ENCODE measurements around the gene DMD. TPM values are rescaled to one million over a fixed set of nuclear protein-coding genes. Genes with fewer than 3 reads are reported as not detected.

The DMD gene
- total and polyA plus RNA-seq, 2 donors (not counting 1 experiment from before 2014, with no cell fraction given) = 2.0 to 51.8 TPM

GRCh38 chrX:32871636-32872035 is 339.7 kb downstream of the DMD start:
- no peak overlapping the region for H3K9ac ChIP-seq (ENCODE audit: low read length)
- WGBS (ENCODE audit: insufficient coverage) = 90% methylated on average over 2 of the region's 3 CpGs
- H3K4me1 Mint-ChIP-seq = no peaks in the 10 kb centered on the region
- TF ChIP-seq EZH2 (IDR thresholded peaks at IDR 0.05; ENCODE audit: borderline replicate concordance, insufficient read depth, low read depth, low read length, poor library complexity, severe bottlenecking) = no peak
- TF ChIP-seq, protein P1, sequence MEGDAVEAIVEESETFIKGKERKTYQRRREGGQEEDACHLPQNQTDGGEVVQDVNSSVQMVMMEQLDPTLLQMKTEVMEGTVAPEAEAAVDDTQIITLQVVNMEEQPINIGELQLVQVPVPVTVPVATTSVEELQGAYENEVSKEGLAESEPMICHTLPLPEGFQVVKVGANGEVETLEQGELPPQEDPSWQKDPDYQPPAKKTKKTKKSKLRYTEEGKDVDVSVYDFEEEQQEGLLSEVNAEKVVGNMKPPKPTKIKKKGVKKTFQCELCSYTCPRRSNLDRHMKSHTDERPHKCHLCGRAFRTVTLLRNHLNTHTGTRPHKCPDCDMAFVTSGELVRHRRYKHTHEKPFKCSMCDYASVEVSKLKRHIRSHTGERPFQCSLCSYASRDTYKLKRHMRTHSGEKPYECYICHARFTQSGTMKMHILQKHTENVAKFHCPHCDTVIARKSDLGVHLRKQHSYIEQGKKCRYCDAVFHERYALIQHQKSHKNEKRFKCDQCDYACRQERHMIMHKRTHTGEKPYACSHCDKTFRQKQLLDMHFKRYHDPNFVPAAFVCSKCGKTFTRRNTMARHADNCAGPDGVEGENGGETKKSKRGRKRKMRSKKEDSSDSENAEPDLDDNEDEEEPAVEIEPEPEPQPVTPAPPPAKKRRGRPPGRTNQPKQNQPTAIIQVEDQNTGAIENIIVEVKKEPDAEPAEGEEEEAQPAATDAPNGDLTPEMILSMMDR (IDR thresholded peaks at IDR 0.05) = no peak
- H3K9me3 ChIP-seq (ENCODE audit: control extremely low read depth in 1 of 3, control insufficient read depth in 2 of 3, insufficient read depth in 1 of 3, low read length in 2 of 3) = no peaks in the 10 kb centered on the region
- no peaks in the 10 kb centered on the region for H3K9me3 Mint-ChIP-seq (ENCODE audit: insufficient read depth)
- H3K27ac Mint-ChIP-seq = no peak overlapping the region
- no peak overlapping the region for H3K4me2 ChIP-seq (replicated peaks; ENCODE audit: low read depth, low read length, poor library complexity, severe bottlenecking)
- no peak overlapping the region for H2AFZ ChIP-seq (ENCODE audit: insufficient read depth, low read depth, low read length, poor library complexity, severe bottlenecking)
- POLR2A ChIA-PET = no interaction called here
- CTCF ChIA-PET = no interaction called here
- no peaks in the 10 kb centered on the region for H3K27me3 Mint-ChIP-seq
- H4K20me1 ChIP-seq (ENCODE audit: control insufficient read depth, insufficient read depth, low read length, poor library complexity, severe bottlenecking) = no peaks in the 10 kb centered on the region
- H3K4me3 ChIP-seq (ENCODE audit: control extremely low read depth in 1 of 5, extremely low read depth in 1 of 5, insufficient read depth in 1 of 5, low read depth in 2 of 5, low read length in 4 of 5) = no peak overlapping the region
- no peak overlapping the region for H3K4me3 Mint-ChIP-seq
- ATAC-seq (ENCODE audit: low read depth) = no peak
- no peaks in the 10 kb centered on the region for H3K27me3 ChIP-seq (replicated peaks in 1 of 4; ENCODE audit: control extremely low read depth in 1 of 4, control insufficient read depth in 3 of 4, insufficient read depth in 4 of 4, low read length in 3 of 4)
- intact Hi-C loops (cut with micrococcal nuclease) = no loop called here
- H3K4me1 ChIP-seq (ENCODE audit: control insufficient read depth in 2 of 2, insufficient read depth in 2 of 2, low read length in 2 of 2) = no peaks in the 10 kb centered on the region
- no peak overlapping the region for H3K27ac ChIP-seq (ENCODE audit: low read length in 2 of 2)
- DNase-seq = no peak
- H3K79me2 ChIP-seq (ENCODE audit: control insufficient read depth, insufficient read depth, low read length) = no peaks in the 10 kb centered on the region
- H3K36me3 ChIP-seq (replicated peaks in 1 of 2; ENCODE audit: control extremely low read depth in 1 of 2, control insufficient read depth in 1 of 2, extremely low read depth in 1 of 2, insufficient read depth in 2 of 2, low read length in 1 of 2) = no peaks in the 10 kb centered on the region

- Histone ChIP-seq H4K20me1 (ENCODE audit: control insufficient read depth, insufficient read depth, low read length, poor library complexity, severe bottlenecking) (no peaks in the 10 kb centered on the region), H3K9me3 (ENCODE audit: control extremely low read depth in 1 of 3, control insufficient read depth in 2 of 3, insufficient read depth in 1 of 3, low read length in 2 of 3) (no peaks in the 10 kb centered on the region), H3K4me3 (ENCODE audit: control extremely low read depth in 1 of 5, extremely low read depth in 1 of 5, insufficient read depth in 1 of 5, low read depth in 2 of 5, low read length in 4 of 5) (no peak overlapping the region), H3K36me3 (replicated peaks in 1 of 2; ENCODE audit: control extremely low read depth in 1 of 2, control insufficient read depth in 1 of 2, extremely low read depth in 1 of 2, insufficient read depth in 2 of 2, low read length in 1 of 2) (no peaks in the 10 kb centered on the region), H3K9ac (ENCODE audit: low read length) (no peak overlapping the region), H3K4me1 (ENCODE audit: control insufficient read depth in 2 of 2, insufficient read depth in 2 of 2, low read length in 2 of 2) (no peaks in the 10 kb centered on the region), H3K4me2 (replicated peaks; ENCODE audit: low read depth, low read length, poor library complexity, severe bottlenecking) (no peak overlapping the region), H3K27ac (ENCODE audit: low read length in 2 of 2) (no peak overlapping the region), H3K79me2 (ENCODE audit: control insufficient read depth, insufficient read depth, low read length) (no peaks in the 10 kb centered on the region), H3K27me3 (replicated peaks in 1 of 4; ENCODE audit: control extremely low read depth in 1 of 4, control insufficient read depth in 3 of 4, insufficient read depth in 4 of 4, low read length in 3 of 4) (no peaks in the 10 kb centered on the region), H2AFZ (ENCODE audit: insufficient read depth, low read depth, low read length, poor library complexity, severe bottlenecking) (no peak overlapping the region)
- H3K4me1 Mint-ChIP-seq = no peaks in the 10 kb centered on the region
- intact Hi-C loops (cut with micrococcal nuclease) = no loop called here
- H3K27me3 Mint-ChIP-seq = no peaks in the 10 kb centered on the region
- no peak overlapping the region for H3K4me3 Mint-ChIP-seq
- WGBS (ENCODE audit: insufficient coverage) = no CpG with 5 or more reads among the region's 6 CpGs
- no peaks in the 10 kb centered on the region for H3K9me3 Mint-ChIP-seq (ENCODE audit: insufficient read depth)
- no peak overlapping the region for H3K27ac Mint-ChIP-seq
- DNase-seq (no peak), ATAC-seq (ENCODE audit: low read depth) (no peak)
- CTCF ChIA-PET = no interaction called here
- POLR2A ChIA-PET = no interaction called here
- TF ChIP-seq EZH2 (IDR thresholded peaks at IDR 0.05; ENCODE audit: borderline replicate concordance, insufficient read depth, low read depth, low read length, poor library complexity, severe bottlenecking) = no peak
- TF ChIP-seq, protein P1 (IDR thresholded peaks at IDR 0.05) = no peak
Measured at GRCh38 chrX:32868524-32868895, 342.8 kb downstream of the DMD start.
